ENCODE results near the gene GLIS1. TPM values are rescaled to one million over a fixed set of nuclear protein-coding genes. Genes with fewer than 3 reads are reported as not detected.

GLIS1 gene
- total and polyA plus RNA-seq, 2 of the 8 experiments (the other 6 are each of a cell fraction or from before 2014, with no cell fraction given) = 0.15 to 0.22 TPM

- peaks cover 0 to 3% of the 10 kb centered on the region in 2 experiments for H4K20me1 ChIP-seq (replicated peaks in 1 of 2; ENCODE audit: control insufficient read depth in 1 of 2, insufficient read depth in 2 of 2, low read length in 2 of 2)
- TF ChIP-seq KDM4A (IDR thresholded peaks at IDR 0.05; ENCODE audit: low read depth, low read length, severe bottlenecking) (no peak), KDM5A (IDR thresholded peaks at IDR 0.05; ENCODE audit: low read length) (no peak), BRCA1 (IDR thresholded peaks at IDR 0.05; ENCODE audit: low read depth, low read length) (no peak), POLR2A (IDR thresholded peaks at IDR 0.05; ENCODE audit: control extremely low read depth in 1 of 2, low read depth in 2 of 2, low read length in 2 of 2) (no peak), RAD21 (IDR thresholded peaks at IDR 0.05 in 1 of 2, conservative IDR thresholded peaks at IDR 0.05 in 1 of 2; ENCODE audit: low read depth in 2 of 2, low read length in 2 of 2) (no peak), ATF3 (IDR thresholded peaks at IDR 0.05; ENCODE audit: insufficient read depth, low read depth, low read length) (no peak), EGR1 (IDR thresholded peaks at IDR 0.05; ENCODE audit: borderline replicate concordance, low read depth, low read length) (no peak), RNF2 (IDR thresholded peaks at IDR 0.05; ENCODE audit: borderline replicate concordance, low read depth, low read length, missing control alignments, poor library complexity, severe bottlenecking) (no peak), SP2 (IDR thresholded peaks at IDR 0.05; ENCODE audit: low read length) (no peak)
- TF ChIP-seq, protein P1, sequence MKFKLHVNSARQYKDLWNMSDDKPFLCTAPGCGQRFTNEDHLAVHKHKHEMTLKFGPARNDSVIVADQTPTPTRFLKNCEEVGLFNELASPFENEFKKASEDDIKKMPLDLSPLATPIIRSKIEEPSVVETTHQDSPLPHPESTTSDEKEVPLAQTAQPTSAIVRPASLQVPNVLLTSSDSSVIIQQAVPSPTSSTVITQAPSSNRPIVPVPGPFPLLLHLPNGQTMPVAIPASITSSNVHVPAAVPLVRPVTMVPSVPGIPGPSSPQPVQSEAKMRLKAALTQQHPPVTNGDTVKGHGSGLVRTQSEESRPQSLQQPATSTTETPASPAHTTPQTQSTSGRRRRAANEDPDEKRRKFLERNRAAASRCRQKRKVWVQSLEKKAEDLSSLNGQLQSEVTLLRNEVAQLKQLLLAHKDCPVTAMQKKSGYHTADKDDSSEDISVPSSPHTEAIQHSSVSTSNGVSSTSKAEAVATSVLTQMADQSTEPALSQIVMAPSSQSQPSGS (IDR thresholded peaks at IDR 0.05; ENCODE audit: low read length) = no peak
Measured at GRCh38 chr1:53543130-53543777, 195.7 kb downstream of the GLIS1 start.

More at GRCh38 chr1:53543130-53543777, 195.7 kb downstream of the GLIS1 start:
- no peak overlapping the region for H3K4me2 ChIP-seq (ENCODE audit: insufficient read depth in 1 of 2, low read depth in 2 of 2, low read length in 2 of 2)
- H2BK20ac ChIP-seq (ENCODE audit: low read length) = no peak overlapping the region
- no peak overlapping the region for H2BK15ac ChIP-seq (ENCODE audit: low read length)
- H3K23ac ChIP-seq (ENCODE audit: insufficient read length) = no peak overlapping the region
- H3K4me1 ChIP-seq (replicated peaks in 1 of 4; ENCODE audit: control insufficient read depth in 3 of 4, insufficient read depth in 4 of 4, low read length in 3 of 4) = no peaks in the 10 kb centered on the region; a peak in 2 of 7 replicates
- WGBS, 2 experiments (ENCODE audit: extremely low coverage in 1 of 2, insufficient coverage in 1 of 2, insufficient read length in 1 of 2, insufficient replicate concordance in 2 of 2, low coverage in 1 of 2, low lambda C conversion rate in 2 of 2, missing lambda C conversion rate in 1 of 2) = 84% methylated on average over 14 of the region's 14 CpGs; no CpG with 5 or more reads in 1 of the 2 experiments
- no peak for FAIRE-seq
- H3K23me2 ChIP-seq (ENCODE audit: low read depth, low read length) = peaks cover 4% of the 10 kb centered on the region; the same call in 1 of the 2 replicates
- H3K9me3 ChIP-seq (ENCODE audit: insufficient read depth in 2 of 2, low read depth in 1 of 2, low read length in 1 of 2) = no peaks in the 10 kb centered on the region
- no peaks in the 10 kb centered on the region for H3K36me3 ChIP-seq (ENCODE audit: control insufficient read depth in 2 of 4, insufficient read depth in 4 of 4, low read length in 3 of 4)
- H3K27me3 ChIP-seq (replicated peaks in 1 of 4; ENCODE audit: control insufficient read depth in 3 of 4, extremely low read depth in 1 of 4, insufficient read depth in 3 of 4, low read length in 3 of 4) = 0 out of 7 replicates have a peak, but pooled peaks cover 0 to 2% (median 0%) of the 10 kb centered on the region in 4 experiments
- H2AFZ ChIP-seq (ENCODE audit: low read length) = no peak overlapping the region
- H2AK5ac ChIP-seq (ENCODE audit: low read depth, low read length) = no peak overlapping the region
- H2BK120ac ChIP-seq (replicated peaks; ENCODE audit: low read depth, low read length) = no peak overlapping the region
- H2BK5ac ChIP-seq (ENCODE audit: low read depth, low read length) = no peak overlapping the region
- no peak overlapping the region for H3K14ac ChIP-seq (ENCODE audit: insufficient read length)
- no peak overlapping the region for H3K18ac ChIP-seq (ENCODE audit: extremely low read depth, low read length)
- no peak overlapping the region for H3K27ac ChIP-seq (ENCODE audit: low read depth, low read length)
- no peak overlapping the region for H4K8ac ChIP-seq (ENCODE audit: extremely low read depth, insufficient read depth, low read length)
- no peak overlapping the region for H3K4ac ChIP-seq (replicated peaks; ENCODE audit: insufficient read length, low read depth, low read length)
- H3K79me1 ChIP-seq (ENCODE audit: low read depth, low read length) = no peaks in the 10 kb centered on the region
- no peak overlapping the region for H4K5ac ChIP-seq (ENCODE audit: insufficient read length, low read depth, low read length)
- H3K79me2 ChIP-seq (ENCODE audit: control insufficient read depth in 1 of 2, insufficient read depth in 2 of 2, low read length in 2 of 2) = no peaks in the 10 kb centered on the region
- no peak overlapping the region for H2BK12ac ChIP-seq (ENCODE audit: low read depth, low read length)
- H3K56ac ChIP-seq (replicated peaks; ENCODE audit: insufficient read length, low read depth, low read length) = no peak overlapping the region
- ChIA-PET CTCF (ENCODE audit: partially characterized antibody) (interaction anchor here (0.7 to 1.0 kb wide), 3 partner anchors 11 to 34 kb away, joined by 3 read pairs; no protein-coding TSS in a partner anchor), POLR2A (ENCODE audit: partially characterized antibody) (interaction anchor here (0.6 to 1.6 kb wide), 2 partner anchors 10 kb away, joined by 3 to 5 read pairs; no protein-coding TSS in a partner anchor)
- H4K91ac ChIP-seq (replicated peaks; ENCODE audit: insufficient read length, low read length) = no peak overlapping the region
- no peak overlapping the region for H3K4me3 ChIP-seq (ENCODE audit: extremely low read depth in 1 of 4, insufficient read depth in 2 of 4, low read depth in 3 of 4, low read length in 4 of 4)
- no peak for DNase-seq (ENCODE audit: low read depth in 1 of 2, low spot score in 2 of 2)
- no peak overlapping the region for H3K9ac ChIP-seq (replicated peaks in 1 of 4; ENCODE audit: extremely low read depth in 1 of 4, low read depth in 3 of 4, low read length in 3 of 4)

Data from H1 (cell line).